NCI-H187 (cell line): ENCODE measurements around the gene FBXO38.

Experiments
- DNase-seq, 2 experiments: peaks; one replicate each; lab custom pipeline; 2025; lab: John Stamatoyannopoulos, UW

The FBXO38 gene

DNA sequence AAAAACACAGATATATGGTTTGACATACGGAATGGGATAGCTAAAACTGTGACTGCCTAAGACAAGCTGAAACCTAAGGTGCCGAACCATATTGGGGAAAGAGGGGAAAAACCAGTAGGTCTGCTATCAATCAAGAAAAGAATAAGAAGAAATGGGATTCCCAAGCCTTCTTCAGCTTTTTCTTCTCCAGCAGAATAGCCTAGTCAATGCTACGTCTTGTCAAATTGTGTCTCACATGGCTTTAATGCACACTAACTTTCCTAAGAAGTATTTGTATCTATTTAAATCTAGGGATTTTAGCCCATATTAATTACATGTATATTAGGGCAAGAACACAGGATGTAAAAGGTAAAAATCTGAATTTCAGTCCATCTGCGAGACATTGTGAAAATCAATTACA lies 797 bp upstream of the FBXO38 start:
- no peak for DNase-seq

GRCh38 chr5:148384380-148384737 lies 601 bp downstream of the FBXO38 start:
- no peak for DNase-seq

GRCh38 chr5:148385094-148385493 lies 1.3 kb downstream of the FBXO38 start:
- no peak for DNase-seq

GRCh38 chr5:148386041-148386440 lies 2.3 kb downstream of the FBXO38 start:
- DNase-seq, result no peak

- no peak for DNase-seq
Observed at GRCh38 chr5:148387325-148387724, 3.6 kb downstream of the FBXO38 start.

DNA sequence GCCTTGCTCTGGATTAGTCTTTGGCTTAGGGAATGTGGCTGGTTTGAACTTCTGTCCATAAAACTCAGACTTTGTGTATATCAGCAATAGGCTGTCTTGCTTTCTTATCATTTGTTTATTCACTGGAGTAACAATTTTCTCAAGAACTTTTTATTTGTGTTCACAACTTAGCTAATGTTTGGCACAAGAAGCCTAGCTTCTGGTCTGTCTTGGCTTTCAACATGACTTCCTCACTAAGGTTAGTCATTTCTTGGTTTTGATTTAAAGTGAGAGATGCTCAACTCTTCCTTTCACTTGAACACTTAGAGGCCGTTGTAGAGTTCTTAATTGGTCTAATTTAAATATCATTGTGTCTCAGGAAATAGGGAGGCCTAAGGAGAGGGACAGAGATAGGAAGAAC lies 4.9 kb downstream of the FBXO38 start:
- DNase-seq, result no peak

DNA sequence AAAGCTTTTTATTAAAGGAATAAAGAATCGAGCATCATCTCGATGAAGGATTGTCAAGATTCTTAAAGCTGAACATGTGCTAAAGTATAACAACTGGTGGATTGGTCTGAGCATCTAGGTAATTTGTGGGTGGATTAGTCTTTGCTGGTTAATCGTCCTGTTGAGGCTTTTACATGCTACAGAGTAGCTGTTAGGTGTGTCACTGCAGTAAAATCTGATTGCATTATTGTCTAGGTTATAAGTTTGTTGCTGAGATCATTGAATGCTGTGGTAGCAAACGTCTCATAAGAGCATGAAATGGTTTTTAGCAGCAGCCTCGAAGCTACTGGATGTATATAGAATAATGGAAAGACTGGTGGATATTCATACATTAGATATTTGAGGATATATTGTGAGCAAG lies 7.2 kb downstream of the FBXO38 start:
- DNase-seq, result no peak

DNA sequence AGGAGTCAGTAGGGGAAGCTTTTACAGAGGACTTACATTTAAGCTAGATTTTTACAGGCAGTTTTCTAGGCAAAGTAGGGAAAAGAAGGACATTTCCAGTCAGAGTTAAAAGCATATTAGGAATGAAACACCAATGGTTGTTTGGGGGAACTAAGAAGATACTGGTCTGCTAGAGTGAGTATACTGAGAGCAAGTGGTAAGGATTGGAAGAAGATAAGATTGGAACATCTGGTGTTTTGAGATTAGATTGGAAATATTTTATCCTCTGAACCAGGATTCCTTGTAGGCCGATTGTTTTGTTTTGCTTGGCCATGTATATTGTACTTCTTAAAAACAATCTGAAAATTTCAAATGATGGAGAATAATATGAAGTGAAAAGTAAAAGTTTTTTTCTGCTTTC lies 7.7 kb downstream of the FBXO38 start:
- no peak for DNase-seq

DNA sequence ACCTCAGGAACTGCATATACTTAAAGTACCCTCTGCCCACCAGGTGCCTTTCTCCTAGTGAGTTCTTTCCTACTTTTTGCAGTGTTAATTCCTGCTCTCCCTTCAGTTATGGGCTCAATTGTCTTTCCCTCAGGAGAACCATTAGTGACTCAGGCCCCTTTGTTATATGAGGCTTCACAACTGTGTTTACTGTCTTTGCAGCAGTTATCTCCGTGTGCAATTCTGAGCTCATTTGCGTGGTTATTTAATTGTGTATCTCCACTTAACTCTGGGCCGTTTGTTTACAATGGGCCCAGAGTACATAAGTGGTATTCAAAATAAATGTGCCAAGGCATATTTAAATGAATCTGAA lies 9.6 kb downstream of the FBXO38 start:
- DNase-seq, result peak; percentile 65 to 71

DNA sequence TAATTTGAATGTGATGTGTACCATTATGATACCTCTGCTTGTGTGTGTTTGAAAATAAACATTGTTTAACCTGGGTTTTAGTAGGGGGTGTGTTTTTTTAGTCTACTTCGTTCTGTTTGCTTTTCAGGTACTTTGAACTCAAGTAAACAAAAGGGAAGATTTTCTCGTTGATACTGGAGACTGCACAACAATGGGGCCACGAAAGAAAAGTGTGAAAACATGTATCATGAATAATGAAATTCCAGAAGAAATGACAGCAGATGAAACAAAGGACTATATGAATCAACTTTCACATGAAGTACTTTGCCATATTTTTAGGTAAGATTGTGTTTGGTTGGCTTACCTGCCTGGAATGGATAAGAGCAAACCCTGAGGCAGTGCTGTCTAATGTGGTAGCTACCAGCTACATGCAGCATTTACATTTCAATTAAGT lies 10.8 kb downstream of the FBXO38 start:
- DNase-seq, result no peak

GRCh38 chr5:148395031-148395430 lies 11.3 kb downstream of the FBXO38 start:
- DNase-seq, result no peak

- DNase-seq, result no peak
Observed at GRCh38 chr5:148397968-148398595, 14.3 kb downstream of the FBXO38 start.

GRCh38 chr5:148398698-148399121 lies 15.0 kb downstream of the FBXO38 start:
- DNase-seq, result no peak

DNA sequence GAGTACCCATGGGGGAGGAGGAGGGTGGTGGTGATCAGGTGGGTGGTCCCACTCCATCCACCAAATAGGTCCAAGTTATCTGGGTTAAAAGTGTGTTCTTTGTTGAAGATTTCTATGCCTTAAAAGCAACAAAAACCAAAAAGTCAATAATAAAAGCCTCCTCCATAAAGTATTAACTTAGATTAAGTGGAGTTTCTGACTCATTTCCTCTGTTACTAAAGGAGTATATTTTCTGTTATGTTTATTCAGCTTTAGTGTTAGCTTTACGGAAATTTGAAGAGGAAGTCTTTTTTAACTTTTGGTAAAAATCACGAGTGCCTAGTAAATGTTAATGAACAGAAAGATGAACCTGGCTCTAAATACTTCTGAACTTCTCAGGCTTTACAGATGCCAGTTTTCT lies 17.8 kb downstream of the FBXO38 start:
- no peak for DNase-seq

GRCh38 chr5:148403344-148403743 lies 19.6 kb downstream of the FBXO38 start:
- DNase-seq, result no peak

- no peak for DNase-seq
Observed at GRCh38 chr5:148406406-148406805, 22.6 kb downstream of the FBXO38 start.

GRCh38 chr5:148408092-148408491 lies 24.3 kb downstream of the FBXO38 start:
- DNase-seq, result no peak

DNA sequence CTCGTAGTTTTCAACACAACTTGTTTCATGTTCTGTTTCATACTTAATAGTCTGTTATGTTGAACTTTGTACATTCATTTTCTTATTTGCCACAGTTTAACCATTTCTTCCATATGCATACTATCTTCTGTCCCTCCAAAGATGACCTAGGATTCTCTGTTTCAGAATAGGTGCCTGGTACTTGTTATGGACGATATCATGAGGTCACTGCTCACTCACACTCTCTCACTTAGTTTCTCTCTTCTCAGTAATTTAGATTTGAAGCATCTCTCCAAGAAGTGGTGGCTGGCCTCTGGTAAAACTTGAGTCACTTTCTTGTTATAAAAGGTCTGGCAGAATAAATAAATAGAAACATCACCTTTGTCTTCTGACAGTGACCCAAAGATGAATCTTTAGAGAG lies 28.4 kb downstream of the FBXO38 start:
- DNase-seq, result no peak

DNA sequence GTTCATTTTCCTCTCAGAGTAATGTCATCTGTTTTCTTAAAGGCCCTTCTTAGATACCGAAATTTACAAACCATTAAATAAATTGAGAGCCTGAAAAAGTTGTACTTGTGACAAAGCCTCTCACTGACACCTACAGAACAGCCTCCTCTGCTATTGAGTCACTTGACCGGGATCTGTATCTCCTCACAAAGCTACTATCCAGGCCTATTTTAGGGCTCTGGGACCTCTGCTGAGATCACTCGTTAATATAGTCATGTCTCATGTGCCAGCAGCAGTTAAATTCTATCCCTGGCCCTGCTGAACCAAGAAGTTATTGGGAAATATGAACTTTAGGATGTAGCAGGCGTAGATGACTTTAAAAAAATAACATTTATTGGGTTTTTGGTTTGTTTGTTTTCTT lies 31.1 kb downstream of the FBXO38 start:
- no peak for DNase-seq

GRCh38 chr5:148416416-148416815 lies 32.7 kb downstream of the FBXO38 start:
- no peak for DNase-seq

DNA sequence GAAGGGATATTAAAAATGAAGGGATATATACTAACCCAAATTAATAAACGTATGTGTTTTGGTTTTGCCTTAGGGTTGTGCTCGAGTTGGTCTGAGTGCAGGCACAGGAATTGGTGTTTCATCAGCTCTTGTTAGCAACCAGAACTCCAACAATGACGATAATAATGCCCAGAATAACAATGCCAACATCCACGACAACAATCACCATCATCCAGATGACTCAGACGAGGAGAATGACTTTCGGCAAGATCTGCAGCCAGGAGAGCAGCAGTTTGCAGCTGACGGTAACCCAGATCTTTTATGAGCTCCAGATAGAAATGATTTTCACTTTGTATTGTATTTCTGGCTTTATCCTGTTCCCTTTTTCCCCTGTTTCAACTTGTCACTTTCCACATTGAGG lies 33.2 kb downstream of the FBXO38 start:
- no peak for DNase-seq

GRCh38 chr5:148418511-148418910 lies 34.8 kb downstream of the FBXO38 start:
- no peak for DNase-seq

DNA sequence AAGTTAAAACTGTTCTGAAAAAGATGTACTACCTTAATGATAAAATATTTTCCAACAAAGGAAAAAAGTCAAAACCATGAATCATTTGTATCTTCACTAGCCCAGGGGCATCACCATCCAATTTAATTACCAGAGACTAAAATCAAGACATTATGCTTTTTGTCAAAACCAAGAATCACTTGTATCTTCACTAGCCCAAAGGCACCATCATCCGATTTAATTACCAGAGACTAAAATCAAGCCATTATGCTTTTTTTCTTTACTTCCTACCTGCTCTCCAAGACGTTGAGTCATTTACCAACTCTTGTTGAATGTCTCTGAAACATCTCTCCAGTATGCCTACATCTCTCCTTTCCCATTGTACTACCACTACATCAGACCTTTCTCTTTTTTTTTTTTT lies 37.9 kb downstream of the FBXO38 start:
- no peak for DNase-seq

- no peak for DNase-seq
Observed at GRCh38 chr5:148425808-148426207, 42.0 kb downstream of the FBXO38 start.

GRCh38 chr5:148426514-148426913 lies 42.8 kb downstream of the FBXO38 start:
- no peak for DNase-seq
